Measurements from ENCODE around the gene CT45A1. TPM values are rescaled to one million over a fixed set of nuclear protein-coding genes. Genes with fewer than 3 reads are reported as not detected.

CT45A1 gene
- not detected in 5 replicates for total RNA-seq (2022; extraction: Qiagen RNA extraction)

DNA sequence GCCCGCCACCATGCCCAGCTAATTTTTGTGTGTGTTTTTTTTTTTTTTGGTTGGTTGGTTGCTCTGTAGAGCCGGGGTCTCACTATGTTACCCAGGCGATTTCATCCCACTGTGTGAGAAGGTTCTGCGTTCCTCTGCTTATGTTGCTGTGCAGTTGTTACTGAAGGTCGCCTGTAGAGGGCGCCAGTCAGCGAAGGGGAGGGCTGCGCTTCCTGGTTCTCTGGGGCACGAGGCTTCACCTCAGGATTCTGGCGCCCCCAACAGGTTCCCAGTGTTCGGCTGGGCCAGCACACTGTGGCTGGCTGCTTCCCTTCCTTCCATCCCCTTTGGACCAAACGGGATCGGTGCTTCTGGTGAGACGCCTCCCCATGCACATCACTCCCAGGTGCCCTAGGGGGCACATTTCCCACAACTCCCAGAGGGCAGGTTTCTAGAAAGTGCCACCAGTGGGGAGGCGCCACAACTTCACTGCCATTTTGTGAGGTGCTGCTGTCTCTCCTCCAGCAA is at the start of gene CT45A1:
TSS of gene CT45A1 (plus strand) at position 457 of the 507 bp plus-strand sequence. CDS start 5,302 bp downstream, outside the sequence.

DNA sequence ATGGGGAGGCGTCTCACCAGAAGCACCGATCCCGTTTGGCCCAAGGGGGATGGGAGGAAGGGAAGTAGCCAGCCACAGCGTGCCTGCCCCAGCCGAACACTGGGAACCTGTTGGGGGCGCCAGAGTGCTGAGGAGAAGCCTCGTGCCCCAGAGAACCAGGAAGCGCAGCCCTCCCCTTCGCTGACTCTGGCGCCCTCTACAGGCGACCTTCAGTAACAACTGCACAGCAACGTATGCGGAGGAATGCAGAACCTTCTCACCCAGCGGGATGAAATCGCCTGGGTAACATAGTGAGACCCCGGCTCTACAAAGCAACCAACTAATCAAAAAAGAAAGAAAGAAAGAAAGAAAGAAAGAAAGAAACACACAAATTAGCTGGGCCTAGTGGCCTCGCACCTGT is 54.7 kb downstream of the CT45A1 start, which contains the start of gene CT45A3:
TSS of gene CT45A3 (minus strand) at position 101 of the 400 bp plus-strand sequence. CDS start 3,747 bp downstream, outside the sequence.

Other genes with a start within 250 kb of the CT45A1 start
- gene INTS6L, start 193.0 kb upstream of the CT45A1 start, total RNA-seq (2022; extraction: Qiagen RNA extraction), result 0.03 to 0.30 TPM (median 0.13 TPM) in 5 replicates
- gene CT45A3, start 54.6 kb downstream of the CT45A1 start, total RNA-seq (2022; extraction: Qiagen RNA extraction), result 0.21 to 0.39 TPM (median 0.27 TPM) in 3 of 5 replicates, not detected in the others
- not detected in 5 replicates for gene CT45A5, start 71.9 kb downstream of the CT45A1 start, total RNA-seq (2022; extraction: Qiagen RNA extraction)
- not detected in 5 replicates for gene CT45A6, start 89.1 kb downstream of the CT45A1 start, total RNA-seq (2022; extraction: Qiagen RNA extraction)
- gene CT45A2, start 106.4 kb downstream of the CT45A1 start, total RNA-seq (2022; extraction: Qiagen RNA extraction), result not detected in 5 replicates
- not detected in 5 replicates for gene CT45A7, start 123.6 kb downstream of the CT45A1 start, total RNA-seq (2022; extraction: Qiagen RNA extraction)
- gene CT45A8, start 140.9 kb downstream of the CT45A1 start, total RNA-seq (2022; extraction: Qiagen RNA extraction), result not detected in 5 replicates
- gene CT45A9, start 158.2 kb downstream of the CT45A1 start, total RNA-seq (2022; extraction: Qiagen RNA extraction), result not detected in 5 replicates
- gene CT45A10, start 179.8 kb downstream of the CT45A1 start, total RNA-seq (2022; extraction: Qiagen RNA extraction), result 0.22 TPM in 2 of 5 replicates, not detected in the others
- gene SAGE1, start 180.1 kb downstream of the CT45A1 start, total RNA-seq (2022; extraction: Qiagen RNA extraction), result 0.06 to 0.09 TPM (median 0.07 TPM) in 4 of 5 replicates, not detected in the other